GM21528 (cell line): ENCODE measurements around the gene HLA-G.
"Not testable (repeated sequence)": the region's sequence is repeated elsewhere in the genome, so short reads cannot be mapped to it uniquely, and the experiment has no call there.

ENCODE experiments used
- ATAC-seq: cut with Tn5 transposase; IDR thresholded peaks from one replicate; pipeline ENCODE4 v1.9.1; 2021; ENCODE audit warnings: mild to moderate bottlenecking, moderate library complexity; ENCODE audit not compliant: unreplicated experiment, low FRiP score

HLA-G gene

DNA sequence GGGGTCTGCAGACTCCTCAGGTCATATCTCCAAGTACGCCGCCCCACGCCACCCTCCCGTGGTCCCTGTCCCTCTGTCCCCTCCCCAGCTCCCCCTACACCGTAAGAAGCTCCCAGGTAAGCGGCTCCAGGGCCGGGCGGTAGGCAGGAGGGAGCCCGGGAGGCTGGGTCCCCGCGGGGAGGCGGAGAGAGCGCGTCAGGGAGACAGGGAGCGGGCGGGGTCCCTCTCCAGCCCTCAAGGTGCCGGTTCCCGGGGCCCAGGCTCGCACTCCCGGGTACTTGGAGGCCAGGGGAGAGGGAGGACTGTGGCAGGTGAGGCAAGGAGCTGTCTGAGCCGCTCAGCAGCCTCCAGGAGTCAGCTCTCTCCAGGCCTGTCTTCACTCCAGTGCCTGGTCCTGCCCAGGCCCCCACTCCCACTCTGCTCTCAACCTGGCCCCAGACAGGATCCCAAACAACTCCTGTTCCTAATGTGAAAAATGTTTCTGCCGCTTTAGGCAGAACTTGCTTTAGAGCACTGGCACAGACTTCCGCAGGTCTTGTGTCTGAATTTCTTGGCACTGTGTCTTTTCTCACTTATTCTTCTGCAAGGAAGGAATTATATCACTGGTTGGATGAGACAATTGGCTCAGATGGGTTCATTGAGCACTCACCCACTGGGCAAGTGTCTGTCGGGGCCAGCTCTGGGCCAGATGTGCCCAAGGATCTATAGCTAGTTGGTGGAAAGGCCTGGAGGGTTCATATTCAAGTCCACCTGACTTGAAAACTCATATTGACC is 36.6 kb downstream of the HLA-G start:
- ATAC-seq, result no peak

DNA sequence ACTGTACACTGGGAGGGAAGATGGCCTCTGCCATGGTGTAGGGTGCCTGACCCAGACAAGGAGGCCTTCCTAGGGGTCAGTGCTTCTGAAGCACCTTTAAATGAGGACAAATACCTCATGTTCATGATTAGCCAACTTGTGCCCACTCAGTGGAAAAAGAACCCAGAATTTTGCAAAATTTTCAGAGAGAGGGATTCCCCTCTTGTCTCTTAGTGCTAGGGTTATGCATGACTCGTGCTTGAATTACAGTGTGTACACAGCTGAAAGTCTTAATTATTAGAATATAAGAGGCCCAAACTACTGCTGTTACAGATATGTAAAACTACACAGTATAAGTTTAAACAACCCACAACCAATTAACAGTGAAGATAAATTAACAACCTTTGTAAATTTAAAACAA is 38.0 kb downstream of the HLA-G start:
- ATAC-seq, result no peak

DNA sequence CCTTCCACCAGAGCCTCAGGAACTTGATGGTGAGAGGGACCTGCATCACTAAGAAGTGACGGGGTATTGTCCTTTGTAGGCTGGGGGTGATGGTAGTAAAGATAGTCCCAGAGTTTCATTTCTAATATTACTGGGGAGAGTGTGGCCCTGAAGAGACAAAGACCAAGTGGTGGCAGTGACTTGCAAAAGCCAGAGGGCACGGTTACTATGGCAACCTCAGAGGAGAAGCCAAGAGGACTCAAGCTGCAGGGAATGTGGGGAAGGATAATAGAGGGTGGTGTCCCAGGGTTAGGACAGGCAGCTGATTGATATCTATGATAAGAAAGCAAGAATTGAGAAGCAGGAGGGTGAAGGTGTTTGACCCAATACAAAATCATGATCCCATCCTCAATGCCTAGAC is 42.5 kb downstream of the HLA-G start:
- no peak for ATAC-seq

DNA sequence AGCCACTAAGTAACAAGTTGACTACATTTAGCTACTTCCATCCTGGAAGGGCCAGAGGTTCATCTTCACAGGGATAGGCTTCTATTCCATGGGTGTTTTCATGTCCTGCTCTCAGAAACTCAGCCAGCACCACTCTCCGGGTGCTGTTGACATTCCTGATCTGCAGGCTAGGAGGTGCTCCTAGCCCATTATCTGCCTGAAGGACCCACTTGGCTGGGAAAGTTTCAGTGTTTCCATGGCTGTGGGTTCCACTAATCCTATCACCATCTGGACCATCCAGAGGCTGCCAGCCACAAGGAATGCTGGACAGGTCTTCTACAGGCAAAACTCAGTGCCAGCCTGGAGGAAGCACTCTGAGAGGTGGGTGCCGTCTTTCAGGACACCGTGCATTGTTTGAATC is 45.2 kb downstream of the HLA-G start:
- no peak for ATAC-seq

DNA sequence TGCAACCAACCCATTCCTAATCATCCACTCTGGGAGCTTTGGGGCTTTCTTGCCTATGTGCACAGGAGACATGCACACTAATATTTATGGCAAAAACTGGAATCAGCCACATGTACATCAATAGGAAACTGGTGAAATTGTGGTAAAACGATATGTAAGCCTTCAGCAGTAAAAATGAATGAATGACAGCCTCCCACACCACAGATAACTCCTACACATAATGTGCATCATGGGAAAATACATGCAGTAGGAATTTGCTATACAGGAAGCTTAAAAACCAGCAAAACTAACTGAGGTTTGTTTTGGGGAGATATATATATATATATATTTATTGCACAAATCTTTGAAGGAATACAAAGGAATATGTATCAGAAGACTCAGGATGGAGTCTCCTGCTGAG is 47.6 kb downstream of the HLA-G start:
- no peak for ATAC-seq

DNA sequence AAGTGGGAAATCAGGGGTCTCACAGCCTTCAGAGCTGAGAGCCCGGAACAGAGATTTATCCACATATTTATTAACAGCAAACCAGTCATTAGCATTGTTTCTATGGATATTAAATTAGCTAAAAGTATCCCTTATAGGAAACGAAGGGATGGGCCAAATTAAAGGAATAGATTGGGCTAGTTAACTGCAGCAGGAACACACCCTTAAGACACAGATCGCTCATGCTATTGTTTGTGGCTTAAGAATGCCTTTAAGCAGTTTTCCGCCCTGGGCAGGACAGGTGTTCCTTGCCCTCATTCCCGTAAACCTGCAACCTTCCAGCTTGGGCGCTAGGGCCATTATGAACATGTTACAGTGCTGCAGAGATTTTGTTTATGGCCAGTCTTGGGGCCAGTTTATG is 48.1 kb downstream of the HLA-G start:
- not testable (repeated sequence) for ATAC-seq
